ENCODE results near the gene SNHG17. TPM values are rescaled to one million over a fixed set of nuclear protein-coding genes. Genes with fewer than 3 reads are reported as not detected.

Gene SNHG17
- total and polyA plus RNA-seq, 9 of the 15 experiments (the other 6 are each of a cell fraction or from before 2014, with no cell fraction given), result 29.8 to 106 (median 57.7) TPM

- Histone ChIP-seq H3K4me3 (no peak overlapping the region), H4K20me1 (replicated peaks; ENCODE audit: control insufficient read depth, insufficient read depth, low read length) (no peaks in the 10 kb centered on the region), H3K4me2 (ENCODE audit: insufficient read depth, low read length) (no peak overlapping the region), H3K27ac (ENCODE audit: extremely low read depth, low read depth, low read length) (no peak overlapping the region), H3K4me1 (replicated peaks in 1 of 2; ENCODE audit: control insufficient read depth in 2 of 2, insufficient read depth in 2 of 2, low read length in 2 of 2) (no peaks in the 10 kb centered on the region), H3K27me3 (ENCODE audit: control insufficient read depth in 2 of 2, insufficient read depth in 2 of 2, low read length in 2 of 2) (peaks cover 0 to 6% of the 10 kb centered on the region in 2 experiments; a peak in 1 of 5 replicates), H3K9ac (ENCODE audit: insufficient read depth in 1 of 2, low read depth in 2 of 2, low read length in 2 of 2) (no peak overlapping the region), H3K79me2 (ENCODE audit: control insufficient read depth, insufficient read depth, low read length) (no peaks in the 10 kb centered on the region), H3K9me3 (replicated peaks; ENCODE audit: control insufficient read depth, insufficient read depth, low read depth, low read length) (no peaks in the 10 kb centered on the region; the same call in 1 of the 2 replicates), H3K36me3 (ENCODE audit: control insufficient read depth, insufficient read depth, low read length) (no peaks in the 10 kb centered on the region), H2AFZ (ENCODE audit: low read depth, low read length) (no peak overlapping the region), H3K9me1 (ENCODE audit: control insufficient read depth, insufficient read depth, low read length) (no peaks in the 10 kb centered on the region)
- BruUV-seq (replicated peaks), result no TSS peak
- intact Hi-C loops (cut with micrococcal nuclease) (no loop called here), in situ Hi-C loops (cut with MboI) (no loop called here)
- ChIA-PET CTCF (ENCODE audit: low intra/inter-chr PET ratio) (no interaction called here), POLR2A (interaction anchor here (2.6 kb wide), 1 partner anchor 10 kb away, joined by 13 read pairs; no protein-coding TSS in a partner anchor)
- no peak for DNase-seq (ENCODE audit: extremely low read depth in 1 of 4, low spot score in 3 of 4)
- ATAC-seq, result no peak
- WGBS (ENCODE audit: insufficient coverage, low coverage, missing lambda C conversion rate), result 0% methylated on average over 4 of the region's 4 CpGs
- no peak for FAIRE-seq
- TF ChIP-seq SREBF1 (IDR thresholded peaks at IDR 0.05; ENCODE audit: borderline replicate concordance, low read depth, low read length) (no peak), KDM4B (IDR thresholded peaks at IDR 0.05; ENCODE audit: borderline replicate concordance in 2 of 2, low read depth in 1 of 2) (no peak), BRD9 (IDR thresholded peaks at IDR 0.05; ENCODE audit: low read depth, partially characterized antibody) (no peak), ZNF639 (CRISPR knock-in tag; conservative IDR thresholded peaks at IDR 0.05 in 1 of 2, IDR thresholded peaks at IDR 0.05 in 1 of 2) (no peak), E4F1 (CRISPR knock-in tag; IDR thresholded peaks at IDR 0.05; ENCODE audit: borderline replicate concordance) (no peak), ATF7 (IDR thresholded peaks at IDR 0.05) (no peak), SFPQ (IDR thresholded peaks at IDR 0.05; ENCODE audit: low read depth, low read length) (no peak), ZNF780A (CRISPR knock-in tag; IDR thresholded peaks at IDR 0.05) (no peak)
- TF ChIP-seq, protein P1, sequence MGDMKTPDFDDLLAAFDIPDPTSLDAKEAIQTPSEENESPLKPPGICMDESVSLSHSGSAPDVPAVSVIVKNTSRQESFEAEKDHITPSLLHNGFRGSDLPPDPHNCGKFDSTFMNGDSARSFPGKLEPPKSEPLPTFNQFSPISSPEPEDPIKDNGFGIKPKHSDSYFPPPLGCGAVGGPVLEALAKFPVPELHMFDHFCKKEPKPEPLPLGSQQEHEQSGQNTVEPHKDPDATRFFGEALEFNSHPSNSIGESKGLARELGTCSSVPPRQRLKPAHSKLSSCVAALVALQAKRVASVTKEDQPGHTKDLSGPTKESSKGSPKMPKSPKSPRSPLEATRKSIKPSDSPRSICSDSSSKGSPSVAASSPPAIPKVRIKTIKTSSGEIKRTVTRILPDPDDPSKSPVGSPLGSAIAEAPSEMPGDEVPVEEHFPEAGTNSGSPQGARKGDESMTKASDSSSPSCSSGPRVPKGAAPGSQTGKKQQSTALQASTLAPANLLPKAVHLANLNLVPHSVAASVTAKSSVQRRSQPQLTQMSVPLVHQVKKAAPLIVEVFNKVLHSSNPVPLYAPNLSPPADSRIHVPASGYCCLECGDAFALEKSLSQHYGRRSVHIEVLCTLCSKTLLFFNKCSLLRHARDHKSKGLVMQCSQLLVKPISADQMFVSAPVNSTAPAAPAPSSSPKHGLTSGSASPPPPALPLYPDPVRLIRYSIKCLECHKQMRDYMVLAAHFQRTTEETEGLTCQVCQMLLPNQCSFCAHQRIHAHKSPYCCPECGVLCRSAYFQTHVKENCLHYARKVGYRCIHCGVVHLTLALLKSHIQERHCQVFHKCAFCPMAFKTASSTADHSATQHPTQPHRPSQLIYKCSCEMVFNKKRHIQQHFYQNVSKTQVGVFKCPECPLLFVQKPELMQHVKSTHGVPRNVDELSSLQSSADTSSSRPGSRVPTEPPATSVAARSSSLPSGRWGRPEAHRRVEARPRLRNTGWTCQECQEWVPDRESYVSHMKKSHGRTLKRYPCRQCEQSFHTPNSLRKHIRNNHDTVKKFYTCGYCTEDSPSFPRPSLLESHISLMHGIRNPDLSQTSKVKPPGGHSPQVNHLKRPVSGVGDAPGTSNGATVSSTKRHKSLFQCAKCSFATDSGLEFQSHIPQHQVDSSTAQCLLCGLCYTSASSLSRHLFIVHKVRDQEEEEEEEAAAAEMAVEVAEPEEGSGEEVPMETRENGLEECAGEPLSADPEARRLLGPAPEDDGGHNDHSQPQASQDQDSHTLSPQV (IDR thresholded peaks at IDR 0.05), result no peak
- TF ChIP-seq, protein P2, sequence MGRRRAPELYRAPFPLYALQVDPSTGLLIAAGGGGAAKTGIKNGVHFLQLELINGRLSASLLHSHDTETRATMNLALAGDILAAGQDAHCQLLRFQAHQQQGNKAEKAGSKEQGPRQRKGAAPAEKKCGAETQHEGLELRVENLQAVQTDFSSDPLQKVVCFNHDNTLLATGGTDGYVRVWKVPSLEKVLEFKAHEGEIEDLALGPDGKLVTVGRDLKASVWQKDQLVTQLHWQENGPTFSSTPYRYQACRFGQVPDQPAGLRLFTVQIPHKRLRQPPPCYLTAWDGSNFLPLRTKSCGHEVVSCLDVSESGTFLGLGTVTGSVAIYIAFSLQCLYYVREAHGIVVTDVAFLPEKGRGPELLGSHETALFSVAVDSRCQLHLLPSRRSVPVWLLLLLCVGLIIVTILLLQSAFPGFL (CRISPR knock-in tag; IDR thresholded peaks at IDR 0.05), result no peak
Measured at GRCh38 chr20:38383147-38383546, 52.0 kb downstream of the SNHG17 start.

Measured in K562 (cell line).